ENCODE results near the gene UQCRQ.

- TF ChIP-seq, protein P1, sequence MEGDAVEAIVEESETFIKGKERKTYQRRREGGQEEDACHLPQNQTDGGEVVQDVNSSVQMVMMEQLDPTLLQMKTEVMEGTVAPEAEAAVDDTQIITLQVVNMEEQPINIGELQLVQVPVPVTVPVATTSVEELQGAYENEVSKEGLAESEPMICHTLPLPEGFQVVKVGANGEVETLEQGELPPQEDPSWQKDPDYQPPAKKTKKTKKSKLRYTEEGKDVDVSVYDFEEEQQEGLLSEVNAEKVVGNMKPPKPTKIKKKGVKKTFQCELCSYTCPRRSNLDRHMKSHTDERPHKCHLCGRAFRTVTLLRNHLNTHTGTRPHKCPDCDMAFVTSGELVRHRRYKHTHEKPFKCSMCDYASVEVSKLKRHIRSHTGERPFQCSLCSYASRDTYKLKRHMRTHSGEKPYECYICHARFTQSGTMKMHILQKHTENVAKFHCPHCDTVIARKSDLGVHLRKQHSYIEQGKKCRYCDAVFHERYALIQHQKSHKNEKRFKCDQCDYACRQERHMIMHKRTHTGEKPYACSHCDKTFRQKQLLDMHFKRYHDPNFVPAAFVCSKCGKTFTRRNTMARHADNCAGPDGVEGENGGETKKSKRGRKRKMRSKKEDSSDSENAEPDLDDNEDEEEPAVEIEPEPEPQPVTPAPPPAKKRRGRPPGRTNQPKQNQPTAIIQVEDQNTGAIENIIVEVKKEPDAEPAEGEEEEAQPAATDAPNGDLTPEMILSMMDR (IDR thresholded peaks at IDR 0.05) = no peak
- no peak for TF ChIP-seq POLR2A (IDR thresholded peaks at IDR 0.05)
Observed at GRCh38 chr5:132831095-132831860, 35.2 kb upstream of the UQCRQ start.

Data from testis (tissue), 2 donors.